Stimulated activated CD8-positive, alpha-beta memory T cell treated with anti-CD3 and anti-CD28 coated beads, Interleukin-15, amount 100 ng/mL, for 48 hours (primary cell): ENCODE results near the gene IL19.

ENCODE experiments used
- DNase-seq, 2 donors: peaks; one replicate each; pipeline ENCODE4 v3.0.0-alpha.2; 2020; ENCODE audit warnings: low read depth in 2 of 2

IL19 gene, protein sequence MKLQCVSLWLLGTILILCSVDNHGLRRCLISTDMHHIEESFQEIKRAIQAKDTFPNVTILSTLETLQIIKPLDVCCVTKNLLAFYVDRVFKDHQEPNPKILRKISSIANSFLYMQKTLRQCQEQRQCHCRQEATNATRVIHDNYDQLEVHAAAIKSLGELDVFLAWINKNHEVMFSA

DNA sequence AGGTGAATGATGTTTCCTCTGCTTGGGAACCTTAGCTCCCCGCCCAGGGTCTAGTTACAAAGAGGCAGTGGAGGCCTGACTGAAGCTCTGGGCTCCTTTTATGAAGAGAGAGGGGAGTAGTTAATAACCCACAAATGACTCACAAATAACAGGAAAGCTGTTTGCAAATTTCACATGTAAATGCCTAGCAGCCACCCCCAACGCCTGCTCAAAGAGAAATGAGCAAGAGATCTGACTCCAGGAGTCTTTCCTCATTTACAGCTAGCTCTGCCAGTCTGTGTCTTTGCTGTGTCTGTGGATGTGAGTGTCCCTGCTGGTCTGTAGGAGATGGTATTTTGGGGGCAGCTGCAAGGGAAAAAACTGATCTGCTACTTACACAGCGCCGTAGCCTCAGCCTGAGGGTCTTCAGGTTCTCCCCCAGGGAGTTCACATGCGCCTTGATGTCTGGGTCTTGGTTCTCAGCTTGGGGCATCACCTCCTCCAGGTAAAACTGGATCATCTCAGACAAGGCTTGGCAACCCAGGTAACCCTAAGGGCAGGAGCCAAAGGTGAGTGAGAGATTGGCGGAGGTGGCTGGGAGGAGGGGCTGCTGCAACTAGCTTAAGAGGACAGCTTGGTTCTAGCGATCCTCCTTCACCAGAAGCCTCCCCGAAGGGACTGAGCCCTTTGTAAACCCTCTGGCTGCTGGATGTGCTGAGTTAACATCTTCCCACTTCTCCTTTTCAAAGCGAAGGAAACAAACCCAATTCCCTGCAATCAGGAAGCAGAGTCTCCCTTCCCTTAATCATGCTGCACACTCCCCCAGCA, at the start of gene IL19:
Gene IL19 (plus strand): TSS at position 243 of the 807 bp plus-strand sequence. CDS start 65,890 bp downstream, outside the sequence.
- DNase-seq, result no peak

DNA sequence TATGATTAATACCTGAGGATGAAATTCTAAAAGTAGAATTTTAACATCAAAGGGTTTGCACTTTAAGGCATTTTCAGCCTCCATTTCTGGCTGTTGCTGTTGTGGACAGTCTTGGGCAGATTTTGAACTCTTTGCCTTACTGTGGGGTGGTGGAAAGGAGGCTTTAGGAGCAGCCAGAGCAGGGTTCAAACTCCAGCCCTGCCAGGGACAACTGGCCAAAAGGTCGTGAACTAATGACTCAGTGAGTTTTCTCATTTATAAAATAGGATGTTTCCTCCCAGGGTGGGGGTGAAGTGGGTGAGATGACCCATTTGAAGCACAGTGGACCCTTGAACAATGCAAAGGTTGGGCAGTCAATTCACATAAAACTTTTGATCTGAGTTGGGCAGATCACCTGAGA, 49.1 kb upstream of the IL19 start:
- no peak for DNase-seq

DNA sequence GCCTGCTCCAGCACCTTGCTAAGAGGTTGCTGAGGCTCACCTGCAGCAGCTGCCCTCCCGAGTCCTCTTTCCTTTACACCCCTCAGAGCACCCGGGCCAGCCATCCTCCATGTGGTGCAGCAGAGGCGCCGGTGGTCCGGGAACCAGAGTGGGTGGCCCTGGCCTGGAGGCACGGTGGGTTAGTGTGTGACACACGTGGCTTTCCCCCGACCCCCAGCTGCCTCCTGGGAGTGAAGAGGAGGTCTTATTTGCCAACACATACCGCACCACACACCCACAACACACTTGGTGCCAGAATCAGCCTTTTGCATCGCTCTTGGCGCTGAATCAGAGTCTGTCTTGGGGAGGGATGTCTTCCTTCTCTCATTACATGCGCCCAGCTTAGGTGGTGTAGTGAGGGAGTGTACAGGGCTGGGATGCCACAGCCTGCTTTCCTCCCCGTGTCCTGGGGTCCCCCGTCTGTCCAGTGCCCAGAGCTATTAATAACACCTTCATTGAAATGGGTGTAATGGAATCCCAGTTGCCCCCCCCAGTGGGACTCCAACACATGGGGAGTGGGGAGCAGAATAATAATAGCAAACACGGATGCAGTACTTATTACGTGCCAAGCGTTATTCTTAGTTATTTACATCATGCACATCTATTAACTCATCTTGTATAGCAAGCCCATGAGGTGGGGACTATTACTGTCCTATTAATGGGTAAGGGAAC, 47.7 kb upstream of the IL19 start:
- DNase-seq, result no peak

DNA sequence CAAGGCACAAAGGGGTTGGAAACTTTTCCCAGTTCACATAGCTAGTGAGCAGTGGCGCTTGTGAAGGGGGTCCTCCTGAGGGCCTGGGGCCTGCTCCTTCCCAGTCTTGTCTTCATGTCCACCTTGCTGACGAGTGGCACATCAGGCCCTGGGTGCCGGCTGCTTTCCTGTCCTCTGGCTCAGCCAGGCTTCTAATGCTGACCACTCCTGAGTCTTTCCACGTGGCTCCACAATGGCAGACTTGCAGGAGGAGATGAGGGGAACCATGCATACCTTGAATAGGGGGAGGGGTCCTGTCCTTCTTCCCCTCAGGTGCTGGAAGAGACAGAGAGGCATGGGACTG, 47.1 kb upstream of the IL19 start:
- DNase-seq, result no peak

DNA sequence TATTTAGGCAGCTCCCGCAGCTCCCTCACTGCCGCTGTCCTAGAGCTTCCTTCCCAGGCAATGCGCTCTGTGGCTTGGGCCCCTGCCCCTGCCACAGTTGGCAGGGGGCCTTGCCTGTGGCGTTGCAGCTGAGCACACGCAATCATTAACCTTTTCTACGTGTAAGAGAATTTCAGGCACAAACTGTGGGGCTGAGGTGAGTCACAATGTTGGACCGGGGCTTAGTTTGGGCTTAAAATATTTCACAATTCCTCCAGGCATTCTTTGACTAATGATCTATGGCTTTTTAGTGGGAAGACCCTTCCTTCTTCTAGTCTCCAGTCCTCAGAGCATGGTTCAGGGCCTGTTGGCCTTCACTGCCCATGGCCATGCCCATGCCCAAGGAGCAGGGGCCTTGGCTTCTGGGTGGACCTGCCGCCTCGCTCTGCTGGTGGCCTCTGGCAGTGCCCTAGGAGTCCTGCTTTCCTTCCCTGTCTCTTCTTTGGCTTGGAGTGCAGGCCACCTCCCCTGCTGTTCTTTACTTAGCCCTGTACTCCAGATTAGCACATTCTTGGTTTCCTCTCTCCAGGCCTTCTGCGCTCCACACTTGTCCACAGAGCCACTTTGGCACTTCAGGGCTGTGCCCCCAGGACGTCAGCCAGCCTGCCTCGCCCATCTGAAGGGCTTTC, 46.6 kb upstream of the IL19 start:
- DNase-seq, result no peak

DNA sequence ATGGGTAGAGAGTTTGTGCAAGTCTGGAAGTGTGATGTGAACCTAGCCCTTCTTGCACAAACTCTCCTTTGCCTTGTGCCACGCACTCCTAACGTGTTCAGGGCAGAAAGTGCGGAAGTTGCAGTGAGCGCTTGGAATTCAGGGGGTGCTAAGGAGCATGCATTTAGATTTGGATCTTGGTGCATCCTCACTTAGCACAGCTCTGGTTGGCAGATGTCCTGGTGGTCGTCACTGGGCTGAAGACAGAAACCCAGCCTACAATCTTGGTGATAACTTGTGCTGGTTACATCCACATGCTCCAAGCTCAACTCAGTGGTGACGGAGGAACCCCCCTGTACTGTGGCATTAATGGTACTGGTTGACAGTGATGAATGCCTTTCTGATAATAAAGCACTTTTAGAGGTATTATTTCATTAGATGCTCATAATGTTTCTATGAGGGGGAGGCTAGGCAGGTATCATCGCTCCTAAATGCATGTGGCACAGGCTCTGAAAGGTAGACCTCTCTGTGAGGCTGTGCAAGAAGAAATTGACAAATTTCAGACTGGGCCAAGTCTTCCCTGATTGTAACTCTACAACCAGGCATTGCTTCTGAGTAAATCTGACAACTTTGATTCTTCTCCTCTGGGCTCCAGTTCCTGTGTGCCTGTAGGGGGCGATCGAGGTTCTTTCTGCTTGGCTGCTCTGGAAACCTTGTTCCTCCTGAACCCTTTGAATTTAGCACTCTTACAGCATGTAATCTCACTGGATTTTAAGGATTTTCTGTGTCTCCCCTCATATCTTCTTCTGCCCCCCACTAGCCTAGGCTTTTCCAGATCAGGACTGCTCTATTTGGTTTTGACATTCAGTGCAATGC, 45.2 kb upstream of the IL19 start:
- no peak for DNase-seq

DNA sequence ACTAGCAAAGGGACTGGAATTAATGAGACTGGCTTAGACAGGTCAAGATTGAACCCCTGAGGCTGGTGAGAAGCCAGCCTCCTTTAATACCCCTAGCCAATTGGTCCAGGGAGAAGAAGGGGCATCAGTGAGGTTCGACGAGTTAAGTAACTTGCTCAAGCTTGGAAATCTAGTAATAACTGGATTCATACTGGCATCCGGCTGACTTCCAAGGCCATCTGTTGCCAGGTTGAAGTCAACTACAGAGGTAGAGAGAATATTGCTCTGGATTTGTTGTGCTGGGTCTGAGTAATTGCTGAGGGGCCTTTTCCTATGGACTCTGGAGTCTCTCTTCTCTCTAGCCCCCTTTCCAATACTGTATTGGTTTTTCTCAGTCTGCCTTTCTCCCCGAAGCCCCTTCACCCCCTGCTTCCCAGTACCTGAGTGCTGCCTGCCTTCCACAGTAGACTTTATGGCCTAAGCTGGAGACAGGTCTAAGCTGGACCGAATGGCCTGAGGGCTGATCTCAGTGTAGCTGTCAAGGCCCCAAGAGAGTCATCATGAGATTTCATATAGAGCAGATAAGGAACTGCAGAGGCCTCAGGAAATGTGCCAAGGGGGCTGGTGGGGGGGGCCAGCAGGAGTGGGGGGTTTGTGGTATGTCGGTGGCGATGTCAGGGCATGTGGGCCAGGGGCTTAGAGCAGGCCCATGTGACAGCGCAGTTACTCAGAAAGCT, 42.4 kb upstream of the IL19 start:
- DNase-seq, result no peak

DNA sequence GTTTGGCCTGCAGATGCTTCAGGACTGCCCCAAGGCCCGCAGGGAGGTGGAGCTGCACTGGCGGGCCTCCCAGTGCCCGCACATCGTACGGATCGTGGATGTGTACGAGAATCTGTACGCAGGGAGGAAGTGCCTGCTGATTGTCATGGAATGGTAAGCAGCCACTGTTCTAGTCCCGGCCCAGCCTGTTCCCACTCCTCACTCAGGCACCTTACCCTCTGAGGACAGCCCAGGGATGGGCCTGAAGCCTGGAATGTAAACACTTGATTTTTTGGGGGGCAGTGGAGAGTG, 41.9 kb upstream of the IL19 start:
- no peak for DNase-seq

DNA sequence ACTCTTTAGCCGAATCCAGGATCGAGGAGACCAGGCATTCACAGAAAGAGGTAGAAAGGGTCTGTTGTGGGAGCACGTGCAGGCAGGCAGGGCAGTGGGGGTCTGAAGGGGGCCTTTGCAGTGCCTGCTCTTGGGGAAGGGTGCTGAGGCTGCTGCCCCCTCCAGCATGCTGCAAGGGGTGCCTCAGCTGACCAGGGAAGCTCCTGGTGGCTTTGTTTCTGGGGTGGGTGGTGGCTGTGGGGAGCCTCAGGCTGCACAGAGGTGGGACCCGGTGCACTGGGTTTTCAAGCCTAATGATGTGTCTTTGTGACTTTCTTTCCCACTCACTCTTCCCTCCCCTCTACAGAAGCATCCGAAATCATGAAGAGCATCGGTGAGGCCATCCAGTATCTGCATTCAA, 41.5 kb upstream of the IL19 start:
- DNase-seq, result no peak

DNA sequence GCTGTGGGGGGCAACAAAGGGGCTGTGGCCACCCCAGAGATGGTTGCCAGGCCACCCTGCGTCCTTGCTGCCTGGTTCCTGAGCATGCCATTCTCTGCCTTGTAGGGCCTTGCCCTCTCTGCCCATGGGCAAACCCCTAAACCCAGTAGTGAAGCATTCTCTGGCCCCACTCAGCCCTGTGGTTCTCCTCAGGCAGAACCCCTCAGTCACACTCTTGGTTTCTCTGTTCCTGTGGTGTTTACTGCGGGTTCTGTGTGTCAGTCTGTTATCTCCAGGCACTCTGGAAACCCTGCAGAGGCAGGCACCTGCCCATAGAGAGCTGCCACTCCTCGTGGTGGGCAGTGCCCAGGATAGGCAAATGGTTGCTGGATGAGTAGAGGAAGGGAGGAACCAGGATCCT, 41.1 kb upstream of the IL19 start:
- DNase-seq, result no peak

DNA sequence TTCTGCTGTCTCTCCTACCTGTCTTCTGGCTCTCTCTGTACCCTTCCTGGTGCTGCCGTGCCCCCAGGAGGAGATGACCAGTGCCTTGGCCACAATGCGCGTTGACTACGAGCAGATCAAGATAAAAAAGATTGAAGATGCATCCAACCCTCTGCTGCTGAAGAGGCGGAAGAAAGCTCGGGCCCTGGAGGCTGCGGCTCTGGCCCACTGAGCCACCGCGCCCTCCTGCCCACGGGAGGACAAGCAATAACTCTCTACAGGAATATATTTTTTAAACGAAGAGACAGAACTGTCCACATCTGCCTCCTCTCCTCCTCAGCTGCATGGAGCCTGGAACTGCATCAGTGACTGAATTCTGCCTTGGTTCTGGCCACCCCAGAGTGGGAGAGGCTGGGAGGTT, 38.1 kb upstream of the IL19 start:
- DNase-seq, result no peak

DNA sequence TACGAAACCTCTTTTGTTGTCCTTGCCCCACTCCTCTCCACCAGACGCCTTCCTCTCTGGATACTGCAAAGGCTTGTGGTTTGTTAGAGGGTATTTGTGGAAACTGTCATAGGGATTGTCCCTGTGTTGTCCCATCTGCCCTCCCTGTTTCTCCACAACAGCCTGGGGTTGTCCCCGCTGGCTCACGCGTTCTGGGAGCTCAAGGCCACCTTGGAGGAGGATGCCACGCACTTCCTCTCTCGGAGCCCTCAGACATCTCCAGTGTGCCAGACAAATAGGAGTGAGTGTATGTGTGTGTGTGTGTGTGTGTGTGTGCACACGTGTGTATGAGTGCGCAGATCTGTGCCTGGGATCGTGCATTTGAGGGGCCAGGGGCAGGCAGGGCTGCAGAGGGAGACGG, 37.6 kb upstream of the IL19 start:
- DNase-seq, result no peak

DNA sequence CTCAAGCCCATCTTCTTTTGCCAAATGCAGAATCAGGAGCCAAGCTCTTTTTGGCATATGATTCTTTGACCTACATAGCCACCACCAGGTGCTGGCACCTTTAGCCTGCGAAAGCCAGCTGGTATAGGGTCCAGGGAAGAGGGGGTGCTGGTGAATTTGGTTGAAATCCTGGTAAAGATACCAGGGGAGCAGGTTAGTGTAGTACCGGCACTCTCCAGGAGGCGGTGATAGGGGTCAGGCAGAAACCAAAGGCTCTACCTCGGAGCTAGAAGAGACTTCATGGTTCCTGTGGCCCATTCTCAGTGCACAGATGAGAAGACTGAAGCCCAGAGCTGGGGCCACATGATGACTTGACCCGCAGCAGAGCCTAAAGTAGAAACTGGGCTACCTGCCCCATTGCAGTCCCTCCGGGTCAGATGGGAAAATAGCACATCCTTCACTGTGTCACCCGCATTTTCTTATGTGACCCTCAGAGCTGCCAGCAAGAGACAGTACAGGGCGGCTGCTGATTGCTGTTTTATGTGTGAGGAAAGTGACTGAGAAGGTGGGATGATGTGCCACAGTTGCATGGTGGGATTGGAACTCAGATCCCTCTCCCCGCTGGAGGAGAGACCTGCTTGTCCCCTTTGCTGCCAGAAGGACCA, 36.0 kb upstream of the IL19 start:
- peak in 1 of 2 donors; percentile 38 for DNase-seq

DNA sequence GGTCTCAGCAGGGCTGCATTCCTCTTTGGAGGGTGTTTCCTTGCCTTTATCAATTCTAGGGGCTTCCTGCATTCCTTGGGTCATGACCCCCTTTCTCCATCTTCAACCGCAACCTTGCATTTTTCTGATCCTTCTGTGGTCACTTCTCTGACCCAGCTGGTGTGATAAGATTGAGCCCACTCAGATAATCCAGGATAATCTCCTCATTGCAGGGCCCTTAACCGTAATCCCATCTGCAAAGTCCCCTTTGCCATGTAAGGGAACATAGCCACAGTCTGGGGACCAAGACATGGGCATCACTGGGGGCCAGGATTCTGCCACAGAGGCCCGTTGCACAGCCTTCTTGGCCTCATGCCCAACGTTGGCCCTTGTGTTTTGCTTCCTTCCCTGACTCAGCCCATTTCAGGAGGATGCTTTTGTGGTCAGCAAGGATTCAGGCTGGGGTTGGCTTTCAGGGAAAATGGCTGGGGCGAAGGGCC, 35.0 kb upstream of the IL19 start:
- no peak for DNase-seq

DNA sequence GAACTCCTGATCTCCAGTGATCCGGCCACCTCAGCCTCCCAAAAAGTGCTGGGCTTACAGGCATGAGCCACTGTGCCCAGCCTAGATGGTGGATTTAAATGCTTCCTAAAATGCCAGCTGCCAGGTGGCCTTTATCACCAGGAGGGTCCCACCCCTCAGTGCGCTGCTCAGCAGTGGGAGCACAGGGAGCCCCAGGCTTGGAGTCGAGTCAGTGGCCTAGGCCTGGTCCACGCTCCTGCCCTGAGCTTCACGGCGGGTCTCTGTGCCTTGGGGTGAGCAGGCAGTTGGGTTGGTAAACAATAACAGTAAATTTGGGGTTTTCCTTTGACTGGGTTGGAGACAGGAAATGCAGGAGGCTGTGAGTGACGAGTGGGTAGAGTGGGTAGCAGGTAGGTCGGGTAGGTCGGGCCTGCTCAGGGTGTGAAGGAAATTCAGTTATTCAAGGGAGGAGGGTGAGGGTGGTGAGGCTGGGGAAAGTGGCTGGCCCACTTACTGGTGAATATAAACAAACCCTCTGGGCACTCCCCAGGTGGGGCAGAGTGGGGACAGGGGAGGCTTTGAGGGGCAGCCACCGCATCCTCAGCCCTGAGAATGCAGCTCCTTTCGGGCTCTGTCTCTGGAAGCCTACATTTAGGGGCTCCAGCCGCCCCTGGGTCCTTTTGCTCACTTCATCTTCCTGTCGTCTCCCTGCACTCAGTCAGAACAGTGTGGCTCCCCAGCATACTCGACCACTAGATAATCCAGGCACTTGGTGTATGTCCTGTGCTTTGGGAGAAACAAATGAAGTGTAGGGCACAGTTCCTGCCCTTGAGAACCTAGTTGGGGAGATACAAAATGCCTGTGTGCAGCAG, 33.5 kb upstream of the IL19 start:
- no peak for DNase-seq

DNA sequence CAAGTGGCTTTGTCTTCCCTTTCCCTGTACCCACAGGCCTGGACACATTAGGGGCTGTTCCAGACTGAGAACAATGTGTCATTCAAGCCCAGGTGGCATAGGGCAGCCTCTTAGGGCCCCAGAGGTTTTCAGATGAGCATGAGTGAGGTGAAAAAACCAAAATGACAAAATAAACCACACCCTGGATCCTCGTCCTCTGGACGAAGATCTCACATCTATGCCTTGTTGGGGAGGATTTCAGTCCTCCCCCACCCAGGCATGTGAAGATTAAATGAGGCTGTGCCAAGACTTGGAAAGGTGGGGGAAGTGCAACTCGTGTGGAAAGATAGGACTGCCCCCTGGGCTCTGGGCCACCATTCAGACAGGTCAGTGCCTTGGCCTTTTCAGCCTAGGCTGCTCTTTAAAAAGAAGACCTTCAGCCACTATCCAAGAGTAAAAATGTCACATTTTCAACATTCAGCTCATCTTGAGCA, 32.8 kb upstream of the IL19 start:
- no peak for DNase-seq

DNA sequence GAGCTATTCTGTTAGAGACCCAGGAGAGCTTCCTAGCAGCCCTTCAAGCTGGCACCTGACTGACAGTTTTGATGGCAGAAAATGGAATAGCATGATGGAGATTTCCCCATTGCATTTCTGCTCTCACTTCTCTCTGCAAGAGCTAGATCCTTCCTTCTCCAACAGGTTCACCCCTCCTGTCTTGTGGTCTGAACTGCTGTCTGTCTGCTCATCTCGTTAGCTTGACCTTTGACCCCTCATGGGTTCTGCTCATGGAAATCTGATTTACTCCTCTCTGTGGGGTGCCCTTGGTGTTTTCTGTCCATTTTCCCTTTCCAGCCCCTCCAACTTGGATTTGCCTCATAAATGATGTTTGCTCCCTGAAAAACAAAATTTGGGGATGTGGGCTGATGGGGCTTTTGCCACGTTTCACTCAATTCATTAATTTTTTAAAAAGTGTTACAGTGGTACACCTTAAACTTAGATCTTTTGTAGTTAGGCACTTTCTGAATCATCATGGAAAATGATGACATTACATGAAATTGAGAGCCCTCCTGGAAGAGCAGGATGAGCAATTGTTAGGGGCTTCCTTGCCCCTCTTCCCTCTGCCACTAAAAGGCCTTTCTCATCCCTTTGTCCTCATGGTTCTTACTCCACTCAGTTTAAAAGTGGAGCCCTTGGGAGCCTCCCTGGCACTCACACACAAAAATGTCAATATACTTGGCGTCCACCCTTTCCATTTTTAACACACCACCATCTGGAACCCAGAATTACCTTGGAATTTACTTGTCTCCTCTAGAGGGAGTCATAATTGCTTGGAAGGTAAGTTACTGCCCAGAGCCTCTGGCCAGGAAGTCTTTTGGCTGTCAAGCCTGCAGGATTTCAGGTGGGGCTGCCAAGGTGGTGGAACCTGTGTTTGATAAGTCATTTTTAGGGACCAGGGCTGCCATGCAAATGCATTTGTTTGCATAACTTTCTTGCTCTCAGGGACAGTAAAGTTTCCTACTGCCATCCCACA, 31.9 kb upstream of the IL19 start:
- no peak for DNase-seq

DNA sequence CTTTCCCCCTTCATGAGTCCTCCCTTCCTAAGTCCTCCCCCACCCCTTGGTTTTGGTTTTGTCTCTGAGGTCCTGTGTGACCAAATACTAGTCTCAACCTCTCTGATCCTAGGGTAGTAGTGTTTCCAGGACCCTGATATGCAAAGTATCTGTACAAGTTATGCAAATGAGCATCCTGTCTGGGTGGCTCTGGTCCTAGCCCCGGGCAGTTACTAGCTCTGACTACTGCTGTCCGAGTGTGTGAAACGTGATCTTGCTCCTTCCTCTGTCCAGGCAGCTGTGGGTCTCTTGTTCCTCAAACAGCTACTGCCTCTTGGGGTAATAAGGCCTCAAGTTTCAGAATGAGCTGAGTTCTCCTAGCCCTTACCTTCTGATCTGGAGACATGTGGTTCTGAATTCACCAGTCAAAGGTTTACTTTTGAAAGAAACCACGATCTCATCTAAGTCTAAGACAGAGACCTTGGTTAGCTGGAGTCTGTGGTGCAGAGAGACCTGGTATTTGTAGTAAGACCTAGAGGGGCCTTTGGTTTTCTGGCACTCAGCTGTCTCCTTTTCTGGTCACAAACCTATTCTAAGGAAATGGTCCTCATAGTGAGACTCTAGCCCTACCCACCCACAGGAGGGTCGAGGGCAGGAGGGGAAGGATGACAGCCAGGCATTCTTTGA, 31.0 kb upstream of the IL19 start:
- DNase-seq, result no peak
